ENCODE results near the gene PCSK5. TPM values are rescaled to one million over a fixed set of nuclear protein-coding genes. Genes with fewer than 3 reads are reported as not detected.

PCSK5 gene
- total and polyA plus RNA-seq, 8 donors: 0.37 to 86.3 (median 4.9) TPM

DNA sequence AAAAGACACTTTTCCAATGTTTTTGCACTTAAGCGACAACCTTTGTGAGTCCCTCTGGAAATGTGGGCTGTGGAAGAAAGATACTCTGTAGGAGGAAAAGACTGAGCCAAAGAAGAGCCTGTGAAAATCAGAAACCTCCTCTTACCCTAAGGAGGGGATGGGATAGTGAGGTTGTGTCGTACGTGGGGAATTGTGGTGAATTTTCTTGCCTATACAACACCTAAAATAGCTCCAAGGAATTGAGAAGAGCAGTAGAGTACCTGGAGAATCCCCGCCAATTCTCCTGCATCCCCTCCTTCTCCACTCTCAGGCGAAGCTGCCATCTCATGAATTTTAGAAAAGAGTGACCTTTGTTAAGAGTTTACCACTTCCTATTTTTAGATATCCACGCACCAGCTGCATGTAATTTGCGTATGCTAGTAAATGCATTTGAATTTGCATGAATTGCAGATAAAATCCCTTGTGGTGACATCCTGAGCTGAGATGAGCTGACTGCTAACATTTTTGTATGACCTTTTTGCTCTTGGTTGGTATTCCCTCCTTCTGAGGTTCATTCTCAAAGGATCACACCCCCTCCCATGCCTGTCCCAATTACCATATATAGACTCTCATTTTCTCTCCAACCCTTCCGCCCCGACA lies 147.2 kb downstream of the PCSK5 start:
- Histone ChIP-seq H3K36me3 (no peaks in the 10 kb centered on the region), H3K27me3 (no peaks in the 10 kb centered on the region), H3K4me3 (no peak overlapping the region), H3K27ac (no peak overlapping the region), H3K4me1 (no peaks in the 10 kb centered on the region), H3K9me3 (no peaks in the 10 kb centered on the region)
- 90 to 92% (median 91%) methylated on average over 9 of the region's 9 CpGs for WGBS, 5 donors
- intact Hi-C loops (cut with DNase I; ENCODE audit: low total_unique reads): no loop called here
- TF ChIP-seq EP300 (IDR thresholded peaks at IDR 0.05) (no peak), CTCF (IDR thresholded peaks at IDR 0.05) (no peak)
- no peak for DNase-seq

DNA sequence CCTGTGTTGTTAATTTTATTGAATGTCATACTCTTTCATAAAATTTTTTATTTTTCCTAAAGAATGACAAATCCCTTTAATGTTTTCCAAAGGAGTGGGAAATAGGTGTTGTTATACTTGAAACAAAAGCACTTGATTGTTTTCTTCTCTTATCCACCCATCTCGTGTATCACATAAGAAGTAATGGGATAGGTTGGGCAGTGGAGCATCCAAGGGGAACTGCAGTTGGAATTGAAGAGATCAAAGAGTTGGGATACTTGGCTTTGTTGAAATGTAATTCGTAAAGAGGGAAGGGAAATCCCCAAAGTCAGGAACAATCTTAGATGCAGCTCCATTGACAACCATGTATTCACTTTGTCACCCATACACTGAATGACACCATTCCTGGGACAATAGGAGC lies 148.0 kb downstream of the PCSK5 start:
- WGBS, 5 donors: 85 to 94% (median 89%) methylated on average over 2 of the region's 2 CpGs
- no peak overlapping the region for H3K27ac ChIP-seq
- TF ChIP-seq CTCF (IDR thresholded peaks at IDR 0.05): no peak
- no peak for TF ChIP-seq POLR2AphosphoS5 (IDR thresholded peaks at IDR 0.05)
- TF ChIP-seq EP300 (IDR thresholded peaks at IDR 0.05): no peak
- no peak for TF ChIP-seq POLR2A (IDR thresholded peaks at IDR 0.05)

GRCh38 chr9:76044266-76044819 lies 153.9 kb downstream of the PCSK5 start:
- H3K27ac ChIP-seq: no peak overlapping the region
- TF ChIP-seq POLR2A (IDR thresholded peaks at IDR 0.05): no peak
- no peak overlapping the region for H3K4me3 ChIP-seq
- H3K9me3 ChIP-seq: no peaks in the 10 kb centered on the region
- WGBS, 5 donors: 79 to 85% (median 83%) methylated on average over 3 of the region's 3 CpGs
- intact Hi-C loops (cut with DNase I; ENCODE audit: low total_unique reads): no loop called here
- no peaks in the 10 kb centered on the region for H3K27me3 ChIP-seq
- no peaks in the 10 kb centered on the region for H3K36me3 ChIP-seq
- peaks cover 0 to 7% (median 0%) of the 10 kb centered on the region in 4 donors for H3K4me1 ChIP-seq
- no peak for DNase-seq

More for the DNA sequence above, 148.0 kb downstream of the PCSK5 start:
- Histone ChIP-seq H3K9me3 (no peaks in the 10 kb centered on the region), H3K4me3 (no peak overlapping the region), H3K27me3 (no peaks in the 10 kb centered on the region), H3K4me1 (no peaks in the 10 kb centered on the region), H3K36me3 (no peaks in the 10 kb centered on the region)
- no peak for DNase-seq
- intact Hi-C loops (cut with DNase I; ENCODE audit: low total_unique reads): no loop called here

- Histone ChIP-seq H3K4me3 (no peak overlapping the region), H3K27ac (no peak overlapping the region), H3K36me3 (no peaks in the 10 kb centered on the region), H3K27me3 (no peaks in the 10 kb centered on the region), H3K9me3 (no peaks in the 10 kb centered on the region), H3K4me1 (peaks cover 0 to 11% (median 0%) of the 10 kb centered on the region in 4 donors)
- 65 to 78% (median 73%) methylated on average over 2 of the region's 2 CpGs for WGBS, 5 donors
- intact Hi-C loops (cut with DNase I; ENCODE audit: low total_unique reads): no loop called here
- no peak for DNase-seq
- TF ChIP-seq EP300 (IDR thresholded peaks at IDR 0.05): no peak
- no peak for TF ChIP-seq POLR2AphosphoS5 (IDR thresholded peaks at IDR 0.05)
- no peak for TF ChIP-seq POLR2A (IDR thresholded peaks at IDR 0.05)
- no peak for TF ChIP-seq CTCF (IDR thresholded peaks at IDR 0.05)
Observed at GRCh38 chr9:76045221-76045620, 154.7 kb downstream of the PCSK5 start.

- H3K9me3 ChIP-seq: no peaks in the 10 kb centered on the region
- TF ChIP-seq POLR2A (IDR thresholded peaks at IDR 0.05) (no peak), POLR2AphosphoS5 (IDR thresholded peaks at IDR 0.05) (peak in 1 of 3 donors; percentile 76)
- no peak overlapping the region for H3K4me3 ChIP-seq
- H3K27me3 ChIP-seq: no peaks in the 10 kb centered on the region
- intact Hi-C loops (cut with DNase I; ENCODE audit: low total_unique reads): no loop called here
- H3K4me1 ChIP-seq: peaks cover 0 to 11% (median 0%) of the 10 kb centered on the region in 4 donors
- 30 to 40% (median 37%) methylated on average over 2 of the region's 2 CpGs for WGBS, 5 donors
- DNase-seq: peak; percentile 50 to 87
- H3K27ac ChIP-seq: no peak overlapping the region
- no peaks in the 10 kb centered on the region for H3K36me3 ChIP-seq
Observed at GRCh38 chr9:76049341-76049740, 158.9 kb downstream of the PCSK5 start.

Measured in stomach (tissue), 9 donors.